HepG2 (cell line): ENCODE data around the gene CDKL5. TPM values are rescaled to one million over a fixed set of nuclear protein-coding genes. Genes with fewer than 3 reads are reported as not detected.

Source experiments
- ATAC-seq: fragments of 200-7000 bp; cut with Tn5 transposase; 3 replicates; pipeline ENCODE4 v1.9.1; 2020; ENCODE audit warnings: mild to moderate bottlenecking, moderate library complexity
- BruUV-seq: library from RNA; stranded (reverse); fragments of 400-500 nt; replicated peaks from 2 replicates; lab custom pipeline; 2021; lab: Mats Ljungman, UMichigan
- CTCF ChIA-PET: fragments of 300-600 bp; formaldehyde crosslinking; extraction: SDS; loops from one replicate; lab custom pipeline; 2021; ENCODE audit warnings: low total read pairs, inconsistent platforms, low intra/inter-chr PET ratio; lab: Yijun Ruan, JAX
- POLR2A ChIA-PET: fragments of 350-600 bp; sonication (Branson Sonifier 250); formaldehyde crosslinking; loops from one replicate; lab custom pipeline; 2020; ENCODE audit warnings: antibody characterized with exemption, inconsistent platforms; lab: Yijun Ruan, JAX
- DNase-seq: peaks from one replicate; pipeline ENCODE4 v3.0.0-alpha.2; 2015; ENCODE audit warnings: low spot score
- FAIRE-seq: peaks from 3 replicates; lab custom pipeline; 2011; peaks lifted over from hg19 to GRCh38; lab: Jason Lieb, UNC
- H2AFZ ChIP-seq: one replicate; pipeline ENCODE4 v1.6.1; 2011; ENCODE audit warnings: low read length, inconsistent platforms
- H3K27ac ChIP-seq: fragments of 300-600 bp; 3 replicates; pipeline ENCODE4 v1.8.0; 2011; ENCODE audit warnings: mixed run types, mild to moderate bottlenecking, mixed read lengths, low read length, inconsistent platforms; ENCODE audit not compliant: insufficient read depth; ENCODE audit errors: extremely low read length
- H3K27me3 ChIP-seq, 2 experiments: fragments of 200-600 bp in 1 of 2; 2 replicates in 1 of 2; 3 replicates in 1 of 2; pipeline versions ENCODE4 v1.6.0 to v1.8.0; 2011; ENCODE audit warnings: low read length in 2 of 2, mild to moderate bottlenecking in 2 of 2, moderate library complexity in 2 of 2, inconsistent platforms in 1 of 2; ENCODE audit not compliant: insufficient read depth in 2 of 2, control insufficient read depth in 1 of 2
- H3K36me3 ChIP-seq, 2 experiments: fragments of 200-600 bp in 1 of 2; replicated peaks in 1 of 2; 2 replicates in 1 of 2; 3 replicates in 1 of 2; pipeline versions ENCODE4 v1.5.1 to v1.8.0; 2011; ENCODE audit warnings: low read length in 2 of 2, inconsistent platforms in 1 of 2; ENCODE audit not compliant: insufficient read depth in 2 of 2, control insufficient read depth in 1 of 2
- H3K4me1 ChIP-seq: 2 replicates; pipeline ENCODE4 v1.5.1; 2012; ENCODE audit warnings: low read length, inconsistent platforms; ENCODE audit not compliant: insufficient read depth
- H3K4me2 ChIP-seq: 2 replicates; pipeline ENCODE4 v1.6.0; 2011; ENCODE audit warnings: low read depth, low read length, inconsistent platforms
- H3K4me3 ChIP-seq, 3 experiments: fragments of 200-600 bp in 1 of 3; sonication (generic), shearing (Covaris generic) in 1 of 3; replicated peaks in 1 of 3; 2 replicates each; pipeline ENCODE4 v1.5.1; 2011 to 2016; ENCODE audit warnings: low read length in 3 of 3, inconsistent platforms in 2 of 3, low read depth in 2 of 3, mild to moderate bottlenecking in 2 of 3, control low read depth in 1 of 3, mixed read lengths in 1 of 3; ENCODE audit not compliant: insufficient read depth in 1 of 3
- H3K79me2 ChIP-seq: one replicate; pipeline ENCODE4 v1.6.1; 2011; ENCODE audit warnings: low read length, inconsistent platforms; ENCODE audit not compliant: insufficient read depth
- H3K9ac ChIP-seq: 2 replicates; pipeline ENCODE4 v1.6.0; 2011; ENCODE audit warnings: mild to moderate bottlenecking, low read depth, low read length, inconsistent platforms; ENCODE audit not compliant: insufficient read depth
- H3K9me3 ChIP-seq: 2 replicates; pipeline ENCODE4 v1.5.1; 2012; ENCODE audit warnings: mild to moderate bottlenecking, low read length
- H4K20me1 ChIP-seq: 2 replicates; pipeline ENCODE4 v1.6.0; 2011; ENCODE audit warnings: inconsistent platforms, mild to moderate bottlenecking, low read length, moderate library complexity; ENCODE audit not compliant: insufficient read depth
- CEBPZ ChIP-seq: IDR thresholded peaks from 2 replicates; pipeline ENCODE4 v1.6.1; 2012; ENCODE audit warnings: low read length, improper control_type of control experiment
- GATA4 ChIP-seq: sonication (generic); IDR thresholded peaks from 2 replicates; pipeline ENCODE4 v1.6.1; 2016; ENCODE audit warnings: antibody characterized with exemption, low read depth, borderline replicate concordance
- GMEB1 ChIP-seq: sonication (generic); formaldehyde crosslinking; IDR thresholded peaks from 2 replicates; pipeline ENCODE4 v1.5.1; 2020; ENCODE audit warnings: missing genetic modification reagents, mild to moderate bottlenecking, borderline replicate concordance
- JARID2 ChIP-seq: sonication (generic); formaldehyde crosslinking; IDR thresholded peaks from 2 replicates; pipeline ENCODE4 v1.8.1; 2023; ENCODE audit warnings: missing genetic modification reagents, inconsistent platforms; ENCODE audit not compliant: insufficient replicate concordance
- KMT2B ChIP-seq: IDR thresholded peaks from 2 replicates; pipeline ENCODE4 v1.6.1; 2016; ENCODE audit warnings: missing genetic modification reagents, missing compliant biosample characterization
- LCORL ChIP-seq, 2 experiments: fragments of 450-650 bp in 1 of 2; sonication (generic) in 1 of 2; formaldehyde crosslinking in 1 of 2; IDR thresholded peaks; 2 replicates each; pipeline versions ENCODE4 v1.5.0 to v1.6.1; 2017 to 2020; ENCODE audit warnings: antibody characterized with exemption in 1 of 2, missing genetic modification reagents in 1 of 2
- MAZ ChIP-seq, 2 experiments: sonication (generic) in 1 of 2; formaldehyde crosslinking in 1 of 2; IDR thresholded peaks; 2 replicates each; pipeline versions ENCODE4 v1.5.0 to v1.6.1; 2012 to 2020; ENCODE audit warnings: low read depth in 2 of 2, mild to moderate bottlenecking in 2 of 2, borderline replicate concordance in 1 of 2, improper control_type of control experiment in 1 of 2, low read length in 1 of 2, missing genetic modification reagents in 1 of 2, moderate library complexity in 1 of 2
- MTF1 ChIP-seq: sonication (generic); formaldehyde crosslinking; IDR thresholded peaks from 2 replicates; pipeline ENCODE4 v1.5.0; 2020; ENCODE audit warnings: missing genetic modification reagents
- MXI1 ChIP-seq: IDR thresholded peaks from 3 replicates; pipeline ENCODE4 v1.6.1; 2012; ENCODE audit warnings: low read depth, low read length, inconsistent platforms, borderline replicate concordance
- SRSF4 ChIP-seq: fragments of 200-400 bp; formaldehyde crosslinking; IDR thresholded peaks from one replicate; pipeline ENCODE4 v1.6.1; 2018; ENCODE audit warnings: mild to moderate bottlenecking, low read depth, low read length, moderate library complexity; ENCODE audit not compliant: poor library complexity, severe bottlenecking
- TAF15 ChIP-seq: fragments of 200-400 bp; formaldehyde crosslinking; IDR thresholded peaks from one replicate; pipeline ENCODE4 v1.6.1; 2018; ENCODE audit warnings: mild to moderate bottlenecking, low read depth, low read length; ENCODE audit not compliant: poor library complexity, severe bottlenecking
- TRIM22 ChIP-seq: fragments of 450-650 bp; IDR thresholded peaks from 2 replicates; pipeline ENCODE4 v1.6.1; 2017
- ZFP36L1 ChIP-seq: sonication (generic); formaldehyde crosslinking; IDR thresholded peaks from 2 replicates; pipeline ENCODE4 v1.8.0; 2022; ENCODE audit warnings: mild to moderate bottlenecking, missing genetic modification reagents, moderate library complexity
- ZNF263 ChIP-seq: sonication (generic); formaldehyde crosslinking; IDR thresholded peaks from 2 replicates; pipeline ENCODE4 v1.4.0; 2020; ENCODE audit warnings: missing genetic modification reagents
- ZNF484 ChIP-seq: sonication (generic); formaldehyde crosslinking; IDR thresholded peaks from 2 replicates; pipeline ENCODE4 v1.5.1; 2020; ENCODE audit warnings: mild to moderate bottlenecking, low read depth, missing genetic modification reagents, borderline replicate concordance
- ZNF883 ChIP-seq: sonication (generic); formaldehyde crosslinking; IDR thresholded peaks from 2 replicates; pipeline ENCODE4 v1.5.1; 2020; ENCODE audit warnings: mild to moderate bottlenecking, missing genetic modification reagents; ENCODE audit errors: not compliant biosample characterization
- WGBS: methylation state at CpG from one replicate; pipeline ENCODE4 v1.1.6; 2017; ENCODE audit warnings: low lambda C conversion rate; 5-methylcytosine and 5-hydroxymethylcytosine counted together
- in situ Hi-C: cut with HindIII; loops from 2 replicates; pipeline ENCODE4 v1.10.0; 2017; ENCODE audit warnings: low pct_unique_long_range_greater_than_20kb; ENCODE audit not compliant: extremely low pct_ligation_motif_present
- intact Hi-C: fragments of 100-400 bp; cut with micrococcal nuclease; formaldehyde crosslinking; loops from one replicate; pipeline ENCODE4 v1.10.0; 2022; ENCODE audit not compliant: unreplicated experiment
- polyA plus RNA-seq, 8 experiments: library from polyadenylated mRNA; depleted of rRNA in 3 of 8; stranded (reverse) in 7 of 8; unstranded in 1 of 8; fragments of >200 nt; fragmentation: Illumina TruSeq in 4 of 8; extraction: Trizol in 4 of 8; gene quantifications; 2 replicates each; pipeline versions ENCODE4 v1.2.1 to v1.2.3, GENCODE V29; 2011 to 2016; ENCODE audit warnings: low read depth in 4 of 8, missing spikeins in 1 of 8, mixed read lengths in 1 of 8; ENCODE audit not compliant: insufficient read depth in 1 of 8
- total RNA-seq, 5 experiments: library from RNA; depleted of rRNA; stranded (reverse); fragments of >200 nt; fragmentation: Illumina TruSeq; extraction: Trizol; gene quantifications; 2 replicates each; pipeline ENCODE4 v1.2.3, GENCODE V29; 2016; ENCODE audit warnings: low read depth in 1 of 5

The CDKL5 gene
- total and polyA plus RNA-seq, 2 of the 13 experiments (the other 11 are each of a cell fraction or from before 2014, with no cell fraction given): 2.8 to 7.0 TPM

DNA sequence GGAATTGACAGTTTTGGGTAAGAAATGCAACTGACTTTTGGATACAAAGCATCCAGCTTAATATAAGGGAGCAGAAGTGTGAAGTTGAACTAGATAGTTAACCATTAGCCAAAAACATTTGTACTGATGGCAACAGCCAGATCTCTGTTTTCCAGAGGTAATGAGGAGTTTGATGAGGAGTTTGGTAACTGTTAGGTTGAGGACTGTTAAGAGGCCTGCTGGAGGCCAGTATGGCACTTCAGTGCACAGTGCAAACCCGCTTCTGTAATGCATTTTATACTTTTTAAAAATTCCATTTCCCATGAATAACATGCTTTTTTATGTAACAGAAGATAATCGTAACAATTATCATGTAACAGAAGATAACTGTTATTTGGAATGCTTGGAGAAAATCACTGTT lies 30.0 kb downstream of the CDKL5 start (continued):
- TF ChIP-seq TRIM22 (no peak), CEBPZ (no peak)

DNA sequence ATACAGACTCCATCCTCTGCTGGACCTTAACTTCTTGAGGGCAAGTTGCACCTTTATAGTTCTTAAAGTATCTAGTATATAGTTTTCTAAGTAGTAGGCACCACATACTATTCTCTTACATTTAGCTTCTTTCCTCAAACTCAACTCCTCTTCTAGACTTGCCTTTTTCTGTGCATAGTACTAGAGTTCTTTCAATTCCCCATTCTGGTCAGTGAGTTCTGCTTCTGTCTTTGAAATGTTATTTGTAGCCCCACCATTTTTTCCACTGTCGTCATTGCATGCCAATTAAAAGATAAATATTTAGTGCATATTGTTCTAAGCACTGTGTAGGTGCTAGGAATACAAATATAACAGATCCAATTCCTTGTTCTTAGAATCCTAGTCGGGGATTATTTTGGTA lies 31.6 kb downstream of the CDKL5 start:
- no peaks in the 10 kb centered on the region for H3K9me3 ChIP-seq
- H3K4me3 ChIP-seq: no peak overlapping the region
- H3K4me1 ChIP-seq: peaks cover 19% of the 10 kb centered on the region
- intact Hi-C loops: no loop called here
- BruUV-seq: no TSS peak
- DNase-seq (no peak), FAIRE-seq (no peak), ATAC-seq (no peak)
- H3K36me3 ChIP-seq: no peaks in the 10 kb centered on the region
- WGBS: 97% methylated on average over 2 of the region's 2 CpGs
- H3K4me2 ChIP-seq: no peak overlapping the region
- H3K9ac ChIP-seq: no peak overlapping the region
- peaks cover 12% of the 10 kb centered on the region for H3K79me2 ChIP-seq
- no peak overlapping the region for H3K27ac ChIP-seq
- in situ Hi-C loops: no loop called here
- TF ChIP-seq KMT2B (CRISPR knock-in tag) (no peak), GMEB1 (CRISPR knock-in tag) (no peak), GATA4 (no peak), MTF1 (CRISPR knock-in tag) (no peak), MXI1 (no peak), ZFP36L1 (CRISPR knock-in tag) (no peak), TAF15 (no peak), SRSF4 (no peak), LCORL (IDR thresholded peaks at IDR 0.05) (no peak), LCORL (CRISPR knock-in tag; IDR thresholded peaks at IDR 0.05) (no peak), JARID2 (no peak), ZNF263 (CRISPR knock-in tag) (no peak), ZNF484 (no peak), ZNF883 (no peak), MAZ (IDR thresholded peaks at IDR 0.05; ENCODE audit: borderline replicate concordance, low read depth, low read length) (no peak), MAZ (CRISPR knock-in tag; IDR thresholded peaks at IDR 0.05; ENCODE audit: low read depth) (no peak)
- no peaks in the 10 kb centered on the region for H3K27me3 ChIP-seq
- H4K20me1 ChIP-seq: no peaks in the 10 kb centered on the region
- POLR2A ChIA-PET: no interaction called here
- H2AFZ ChIP-seq: no peak overlapping the region
- CTCF ChIA-PET: no interaction called here
